Activated CD8-positive, alpha-beta T cell treated with anti-CD3 and anti-CD28 coated beads for 36 hours (primary cell): ENCODE data around the gene PDXK. TPM values are rescaled to one million over a fixed set of nuclear protein-coding genes. Genes with fewer than 3 reads are reported as not detected.
A peak's percentile ranks its signal among the peaks of the same experiment; 100 is the strongest.

Experiments
- ATAC-seq: fragments of 200-7000 bp; cut with Tn5 transposase; one replicate; pipeline ENCODE4 v1.10.0; 2021; ENCODE audit warnings: mild to moderate bottlenecking, moderate library complexity
- CTCF ChIA-PET: fragments of 350-600 bp; sonication (Branson Sonifier 250); formaldehyde crosslinking; loops from one replicate; lab custom pipeline; 2021; ENCODE audit warnings: antibody characterized with exemption; lab: Charles Lee
- POLR2A ChIA-PET: fragments of 350-600 bp; sonication (Branson Sonifier 250); formaldehyde crosslinking; loops from one replicate; lab custom pipeline; 2021; ENCODE audit warnings: antibody characterized with exemption; lab: Charles Lee
- DNase-seq: peaks from one replicate; pipeline ENCODE4 v3.0.0-alpha.2; 2020
- H3K27ac Mint-ChIP-seq: one replicate; pipeline ENCODE4 v1.8.0; 2021; ENCODE audit warnings: mild to moderate bottlenecking, mixed read lengths
- H3K27me3 Mint-ChIP-seq: one replicate; pipeline ENCODE4 v1.8.0; 2021; ENCODE audit warnings: mixed read lengths
- H3K36me3 Mint-ChIP-seq: one replicate; pipeline ENCODE4 v1.8.0; 2021; ENCODE audit warnings: low read depth, mixed read lengths
- H3K4me1 Mint-ChIP-seq: one replicate; pipeline ENCODE4 v1.8.0; 2021; ENCODE audit warnings: low read depth, mixed read lengths
- H3K4me3 Mint-ChIP-seq: one replicate; pipeline ENCODE4 v1.8.0; 2021; ENCODE audit warnings: mild to moderate bottlenecking, moderate library complexity, mixed read lengths
- H3K9me3 Mint-ChIP-seq: one replicate; pipeline ENCODE4 v1.8.0; 2021; ENCODE audit warnings: mixed read lengths
- intact Hi-C: fragments of 100-400 bp; cut with micrococcal nuclease; formaldehyde crosslinking; loops from one replicate; pipeline ENCODE4 v1.10.0; 2022
- total RNA-seq, 2 experiments: library from RNA; stranded (reverse); gene quantifications; one replicate each; pipeline ENCODE4 v1.2.3, GENCODE V29; 2021
- TF ChIP-seq, protein P1 (sequence below): fragments of 200-600 bp; IDR thresholded peaks from one replicate; pipeline ENCODE4 v1.8.0; 2022; ENCODE audit warnings: antibody characterized with exemption, mild to moderate bottlenecking

PDXK gene
- total RNA-seq, 2 experiments from 2014 or later, result 118 to 122 TPM

DNA sequence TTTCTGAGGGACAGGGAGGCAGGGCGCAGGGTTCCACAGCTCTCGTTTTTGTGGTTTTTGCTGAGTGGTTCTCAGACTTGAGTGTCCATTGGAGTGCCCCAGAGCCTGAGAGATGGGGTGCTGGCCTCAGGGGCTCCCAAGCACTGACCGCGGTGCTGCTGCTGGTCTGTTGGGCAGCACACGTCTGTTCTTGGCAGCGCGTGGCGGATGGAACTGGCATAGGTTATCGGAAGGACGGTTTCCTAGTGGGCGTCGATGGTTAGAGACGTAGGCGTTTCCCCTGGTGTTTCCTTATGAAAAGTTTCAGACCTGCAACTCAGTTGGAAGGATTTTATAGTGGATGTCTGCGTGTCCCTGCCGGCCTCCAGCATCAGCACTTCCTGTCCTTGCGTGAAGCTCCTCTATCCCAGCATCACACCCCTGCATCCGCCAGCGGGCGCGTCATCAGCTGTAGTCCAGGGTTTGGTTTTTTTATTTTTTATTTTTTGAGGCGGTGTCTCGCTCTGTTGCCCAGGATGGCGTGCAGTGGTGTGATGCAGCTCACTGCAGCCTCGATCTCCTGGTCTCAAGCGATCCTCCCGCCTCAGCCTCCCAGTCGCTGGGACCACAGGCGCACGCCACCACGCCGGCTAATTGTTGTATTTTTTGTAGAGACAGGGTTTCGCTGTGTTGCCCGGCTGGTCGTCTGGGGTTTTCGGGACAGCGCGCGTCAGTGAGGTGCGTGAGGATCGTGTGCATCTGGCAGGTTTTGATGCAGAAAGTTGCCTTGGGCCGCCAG is 82.3 kb downstream of the PDXK start:
- Mint-ChIP-seq H3K4me1 (peaks cover 2% of the 10 kb centered on the region), H3K27me3 (no peaks in the 10 kb centered on the region), H3K9me3 (no peaks in the 10 kb centered on the region), H3K27ac (no peak overlapping the region), H3K4me3 (no peak overlapping the region), H3K36me3 (peaks cover 56% of the 10 kb centered on the region)
- POLR2A ChIA-PET, result interaction anchor here (0.7 to 4.6 kb wide), 7 partner anchors 8 to 138 kb away, joined by 3 to 24 read pairs (median 4); partner anchors contain the start of gene RRP1
- DNase-seq, result no peak
- CTCF ChIA-PET, result interaction anchor here (0.8 kb wide), 1 partner anchor 12 kb away, joined by 3 read pairs; the partner anchor contains the start of gene RRP1
- TF ChIP-seq, protein P1, sequence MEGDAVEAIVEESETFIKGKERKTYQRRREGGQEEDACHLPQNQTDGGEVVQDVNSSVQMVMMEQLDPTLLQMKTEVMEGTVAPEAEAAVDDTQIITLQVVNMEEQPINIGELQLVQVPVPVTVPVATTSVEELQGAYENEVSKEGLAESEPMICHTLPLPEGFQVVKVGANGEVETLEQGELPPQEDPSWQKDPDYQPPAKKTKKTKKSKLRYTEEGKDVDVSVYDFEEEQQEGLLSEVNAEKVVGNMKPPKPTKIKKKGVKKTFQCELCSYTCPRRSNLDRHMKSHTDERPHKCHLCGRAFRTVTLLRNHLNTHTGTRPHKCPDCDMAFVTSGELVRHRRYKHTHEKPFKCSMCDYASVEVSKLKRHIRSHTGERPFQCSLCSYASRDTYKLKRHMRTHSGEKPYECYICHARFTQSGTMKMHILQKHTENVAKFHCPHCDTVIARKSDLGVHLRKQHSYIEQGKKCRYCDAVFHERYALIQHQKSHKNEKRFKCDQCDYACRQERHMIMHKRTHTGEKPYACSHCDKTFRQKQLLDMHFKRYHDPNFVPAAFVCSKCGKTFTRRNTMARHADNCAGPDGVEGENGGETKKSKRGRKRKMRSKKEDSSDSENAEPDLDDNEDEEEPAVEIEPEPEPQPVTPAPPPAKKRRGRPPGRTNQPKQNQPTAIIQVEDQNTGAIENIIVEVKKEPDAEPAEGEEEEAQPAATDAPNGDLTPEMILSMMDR, result no peak
- intact Hi-C loops, result no loop called here
- ATAC-seq, result no peak

DNA sequence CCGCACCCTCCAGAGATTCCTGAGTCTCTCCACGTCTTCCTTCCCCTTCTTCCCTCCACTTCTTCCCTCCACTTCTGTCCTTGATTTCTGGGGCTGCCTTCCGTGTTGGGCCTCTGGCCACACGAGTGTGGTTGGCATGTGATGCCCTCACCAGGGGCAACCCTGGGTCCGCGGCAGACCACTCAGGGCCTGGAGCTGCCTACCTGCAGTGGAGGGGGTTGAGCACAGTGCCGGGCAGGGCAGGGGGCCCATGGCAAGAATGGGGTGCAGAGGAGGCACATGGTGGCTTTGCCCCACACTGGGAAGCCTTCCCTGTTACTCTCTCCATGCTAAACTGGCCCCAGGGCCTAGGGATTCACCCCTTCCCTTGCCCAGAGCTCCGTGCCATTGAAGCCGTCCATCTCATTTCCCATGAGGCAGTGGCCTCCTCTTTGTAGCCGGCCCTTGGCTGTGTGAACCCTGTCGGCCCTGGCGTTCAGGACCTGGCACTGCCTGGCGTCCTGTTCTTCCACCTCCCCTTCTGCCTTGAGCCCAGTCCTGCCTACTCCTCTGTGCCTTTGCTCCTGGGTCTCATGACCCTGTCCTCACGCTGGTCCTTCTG is 83.9 kb downstream of the PDXK start:
- ChIA-PET POLR2A (interaction anchor here (1.0 to 2.0 kb wide), 2 partner anchors 9 to 13 kb away, joined by 5 to 7 read pairs; partner anchors contain the start of gene RRP1), CTCF (interaction anchor here (1.3 kb wide), 1 partner anchor 173 kb away, joined by 4 read pairs; no protein-coding TSS in a partner anchor)
- no peak for ATAC-seq
- no peak for DNase-seq
- TF ChIP-seq, protein P1, result no peak
- Mint-ChIP-seq H3K36me3 (peaks cover 44% of the 10 kb centered on the region), H3K4me1 (peaks cover 2% of the 10 kb centered on the region), H3K27ac (no peak overlapping the region), H3K27me3 (no peaks in the 10 kb centered on the region), H3K4me3 (no peak overlapping the region), H3K9me3 (no peaks in the 10 kb centered on the region)
- intact Hi-C loops, result no loop called here

DNA sequence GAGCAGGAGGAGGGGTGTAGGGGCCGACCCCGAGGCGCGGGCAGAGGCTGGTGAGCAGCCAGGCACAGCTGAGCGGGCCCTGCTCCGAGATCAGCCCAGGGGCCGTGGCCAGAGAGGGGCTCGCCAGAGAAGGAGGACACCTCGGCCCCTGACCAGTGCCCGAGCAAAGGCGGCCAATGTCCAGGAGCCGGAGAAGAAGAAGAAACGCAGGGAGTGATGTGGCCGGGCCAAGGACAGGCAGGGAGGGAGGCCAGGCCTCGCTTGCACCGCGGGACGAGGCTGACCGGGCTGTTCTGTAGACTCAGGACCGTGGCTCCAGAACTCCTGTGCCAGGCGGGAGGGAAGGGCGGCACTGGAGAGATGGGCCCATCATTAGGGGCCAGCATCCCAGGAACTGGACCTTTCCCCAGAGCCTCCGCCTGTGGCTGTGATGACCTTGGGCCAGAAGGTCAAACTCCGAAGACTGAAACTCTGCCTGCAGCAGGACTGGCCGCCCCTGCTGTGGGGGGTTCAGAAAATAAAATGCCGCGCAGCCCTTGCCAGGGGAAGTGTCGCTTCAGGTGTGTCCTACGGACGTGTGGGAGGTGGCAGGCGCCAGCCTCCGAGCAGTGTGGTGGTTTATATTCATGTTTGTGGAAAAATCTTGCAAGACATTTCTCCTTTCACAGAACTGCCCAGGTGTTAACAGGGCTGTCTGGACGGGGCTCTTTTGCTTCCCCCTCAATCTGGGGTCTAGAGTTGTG is 84.8 kb downstream of the PDXK start:
- Mint-ChIP-seq H3K27me3 (no peaks in the 10 kb centered on the region), H3K27ac (peak overlapping the region; percentile 38), H3K4me1 (peaks cover 2% of the 10 kb centered on the region), H3K4me3 (no peak overlapping the region), H3K36me3 (peaks cover 37% of the 10 kb centered on the region), H3K9me3 (no peaks in the 10 kb centered on the region)
- DNase-seq, result no peak
- intact Hi-C loops, result no loop called here
- POLR2A ChIA-PET, result interaction anchor here (1.7 to 2.0 kb wide), 2 partner anchors 10 to 14 kb away, joined by 4 to 7 read pairs; partner anchors contain the start of gene RRP1
- CTCF ChIA-PET, result interaction anchor here (1.3 kb wide), 1 partner anchor 172 kb away, joined by 4 read pairs; no protein-coding TSS in a partner anchor
- TF ChIP-seq, protein P1, result no peak
- no peak for ATAC-seq

DNA sequence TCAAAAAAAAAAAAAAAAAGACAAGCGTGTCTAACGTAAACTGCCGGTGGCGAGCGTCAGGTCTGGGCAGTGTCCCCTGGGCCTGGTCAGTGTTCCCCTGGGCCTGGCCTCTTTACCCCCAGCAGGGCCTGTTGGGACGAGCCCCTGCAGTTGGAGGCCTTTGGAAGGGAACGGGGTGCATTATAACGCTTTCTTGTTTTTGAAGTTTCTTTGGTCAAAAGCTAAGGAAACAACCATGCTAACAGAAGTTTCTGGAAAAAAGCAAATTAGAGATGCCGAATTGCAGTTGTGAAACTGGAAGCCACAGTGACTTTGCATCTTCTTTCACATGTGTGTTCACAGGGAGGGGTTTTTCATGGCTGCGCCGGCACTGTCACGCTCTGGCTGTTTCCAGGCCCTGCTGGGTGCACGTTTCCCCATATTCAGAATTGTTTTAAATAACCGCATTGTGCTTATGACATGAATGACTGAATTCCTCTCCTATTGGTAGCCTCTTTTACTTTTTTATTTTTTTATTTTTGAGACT is 86.4 kb downstream of the PDXK start:
- TF ChIP-seq, protein P1, result no peak
- H3K4me3 Mint-ChIP-seq, result no peak overlapping the region
- ChIA-PET CTCF (no interaction called here), POLR2A (interaction anchor here (0.6 to 1.7 kb wide), 3 partner anchors 11 to 157 kb away, joined by 3 to 5 read pairs (median 4); no protein-coding TSS in a partner anchor)
- no peaks in the 10 kb centered on the region for H3K9me3 Mint-ChIP-seq
- peak overlapping the region; percentile 32 for H3K27ac Mint-ChIP-seq
- intact Hi-C loops, result no loop called here
- H3K36me3 Mint-ChIP-seq, result peaks cover 30% of the 10 kb centered on the region
- DNase-seq, result no peak
- H3K4me1 Mint-ChIP-seq, result peaks cover 2% of the 10 kb centered on the region
- no peaks in the 10 kb centered on the region for H3K27me3 Mint-ChIP-seq
- no peak for ATAC-seq
